Measurements from ENCODE around the gene AOPEP.

AOPEP gene

GRCh38 chr9:94685359-94685758 is 41.1 kb upstream of the AOPEP start:
- ChIA-PET CTCF (interaction anchor here (0.6 kb wide), 1 partner anchor 127 kb away, joined by 5 read pairs; no protein-coding TSS in a partner anchor), POLR2A (ENCODE audit: low non-redundant PET) (no interaction called here)

DNA sequence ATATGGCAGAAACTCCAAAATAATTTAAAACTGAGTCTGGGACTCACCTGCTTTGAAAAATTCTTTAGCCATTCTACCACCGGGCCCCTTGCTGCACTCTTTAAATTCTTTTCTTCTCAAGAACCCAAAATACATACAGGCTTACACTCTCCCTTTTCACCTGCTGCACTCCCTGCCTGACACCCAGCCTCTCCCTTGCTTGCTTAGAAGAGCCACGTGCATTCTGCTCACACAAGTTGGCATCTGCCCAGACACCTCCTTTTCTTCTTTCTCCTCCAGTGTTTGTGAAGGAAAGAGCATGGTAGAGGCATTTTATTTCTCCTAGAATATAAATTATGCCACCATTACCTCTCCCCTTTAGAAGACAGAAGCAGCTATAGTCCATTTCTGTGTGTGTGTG is 39.0 kb upstream of the AOPEP start:
- no peak for DNase-seq (ENCODE audit: low spot score)
- CTCF ChIA-PET = interaction anchor here (1.5 kb wide), 1 partner anchor 19 kb away, joined by 5 read pairs; no protein-coding TSS in a partner anchor
- POLR2A ChIA-PET (ENCODE audit: low non-redundant PET) = no interaction called here

More at GRCh38 chr9:94685359-94685758, 41.1 kb upstream of the AOPEP start:
- TF ChIP-seq, protein P1, sequence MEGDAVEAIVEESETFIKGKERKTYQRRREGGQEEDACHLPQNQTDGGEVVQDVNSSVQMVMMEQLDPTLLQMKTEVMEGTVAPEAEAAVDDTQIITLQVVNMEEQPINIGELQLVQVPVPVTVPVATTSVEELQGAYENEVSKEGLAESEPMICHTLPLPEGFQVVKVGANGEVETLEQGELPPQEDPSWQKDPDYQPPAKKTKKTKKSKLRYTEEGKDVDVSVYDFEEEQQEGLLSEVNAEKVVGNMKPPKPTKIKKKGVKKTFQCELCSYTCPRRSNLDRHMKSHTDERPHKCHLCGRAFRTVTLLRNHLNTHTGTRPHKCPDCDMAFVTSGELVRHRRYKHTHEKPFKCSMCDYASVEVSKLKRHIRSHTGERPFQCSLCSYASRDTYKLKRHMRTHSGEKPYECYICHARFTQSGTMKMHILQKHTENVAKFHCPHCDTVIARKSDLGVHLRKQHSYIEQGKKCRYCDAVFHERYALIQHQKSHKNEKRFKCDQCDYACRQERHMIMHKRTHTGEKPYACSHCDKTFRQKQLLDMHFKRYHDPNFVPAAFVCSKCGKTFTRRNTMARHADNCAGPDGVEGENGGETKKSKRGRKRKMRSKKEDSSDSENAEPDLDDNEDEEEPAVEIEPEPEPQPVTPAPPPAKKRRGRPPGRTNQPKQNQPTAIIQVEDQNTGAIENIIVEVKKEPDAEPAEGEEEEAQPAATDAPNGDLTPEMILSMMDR (conservative IDR thresholded peaks at IDR 0.05; ENCODE audit: low read depth) = no peak
- no peak for DNase-seq (ENCODE audit: low spot score)
- H3K27ac ChIP-seq = no peak overlapping the region

GRCh38 chr9:94690344-94690743 is 36.2 kb upstream of the AOPEP start:
- ChIA-PET POLR2A (ENCODE audit: low non-redundant PET) (no interaction called here), CTCF (interaction anchor here (0.5 to 1.1 kb wide), 3 partner anchors 8 to 21 kb away, joined by 3 to 5 read pairs (median 3); no protein-coding TSS in a partner anchor)
- no peak overlapping the region for H3K27ac ChIP-seq
- TF ChIP-seq, protein P1 (conservative IDR thresholded peaks at IDR 0.05; ENCODE audit: low read depth) = no peak
- DNase-seq (ENCODE audit: low spot score) = no peak

More for the DNA sequence above, 39.0 kb upstream of the AOPEP start:
- H3K27ac ChIP-seq = no peak overlapping the region
- TF ChIP-seq, protein P1 (conservative IDR thresholded peaks at IDR 0.05; ENCODE audit: low read depth) = no peak

GRCh38 chr9:94692601-94693000 is 33.9 kb upstream of the AOPEP start:
- no peak overlapping the region for H3K27ac ChIP-seq
- ChIA-PET POLR2A (ENCODE audit: low non-redundant PET) (no interaction called here), CTCF (interaction anchor here (1.1 kb wide), 1 partner anchor 11 kb away, joined by 3 read pairs; no protein-coding TSS in a partner anchor)
- no peak for DNase-seq (ENCODE audit: low spot score)
- TF ChIP-seq, protein P1 (conservative IDR thresholded peaks at IDR 0.05; ENCODE audit: low read depth) = no peak

DNA sequence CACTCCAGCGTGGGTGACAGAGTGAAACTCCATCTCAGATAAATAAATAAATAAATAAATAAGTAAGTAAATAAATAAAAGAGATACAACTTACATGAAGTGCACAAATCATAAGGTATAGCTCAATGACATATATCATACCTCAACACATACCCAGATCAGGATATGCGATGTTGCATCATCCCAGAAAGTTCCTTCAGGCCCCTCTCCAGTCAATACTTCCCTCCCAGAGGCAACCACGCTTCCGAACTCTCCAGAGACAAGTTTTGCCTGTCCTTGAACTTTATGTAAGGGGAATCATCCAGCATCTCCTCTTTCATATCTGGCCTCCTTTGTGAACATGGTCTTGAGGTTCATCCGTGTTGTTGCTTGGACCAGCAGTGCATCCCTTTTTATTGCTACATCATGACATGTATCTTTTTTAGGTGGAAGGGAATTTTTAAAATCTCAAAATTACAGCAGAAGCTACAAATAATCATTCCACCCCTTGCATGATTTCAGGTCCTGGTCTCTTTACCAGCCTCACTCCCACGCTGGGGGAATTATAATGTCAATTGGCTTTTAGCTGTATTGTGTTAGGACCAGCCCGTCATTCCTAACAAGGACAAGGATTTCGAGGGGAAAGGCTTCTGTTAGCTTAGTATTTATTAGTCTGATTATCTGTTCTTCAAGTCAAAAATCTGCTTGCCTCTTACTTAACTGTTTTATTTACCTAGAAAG is 32.9 kb upstream of the AOPEP start:
- no peak for DNase-seq (ENCODE audit: low spot score)
- no peak overlapping the region for H3K27ac ChIP-seq
- ChIA-PET POLR2A (ENCODE audit: low non-redundant PET) (no interaction called here), CTCF (interaction anchor here (0.7 kb wide), 2 partner anchors 172 to 434 kb away, joined by 3 read pairs; no protein-coding TSS in a partner anchor)
- TF ChIP-seq, protein P1 (conservative IDR thresholded peaks at IDR 0.05; ENCODE audit: low read depth) = no peak

DNA sequence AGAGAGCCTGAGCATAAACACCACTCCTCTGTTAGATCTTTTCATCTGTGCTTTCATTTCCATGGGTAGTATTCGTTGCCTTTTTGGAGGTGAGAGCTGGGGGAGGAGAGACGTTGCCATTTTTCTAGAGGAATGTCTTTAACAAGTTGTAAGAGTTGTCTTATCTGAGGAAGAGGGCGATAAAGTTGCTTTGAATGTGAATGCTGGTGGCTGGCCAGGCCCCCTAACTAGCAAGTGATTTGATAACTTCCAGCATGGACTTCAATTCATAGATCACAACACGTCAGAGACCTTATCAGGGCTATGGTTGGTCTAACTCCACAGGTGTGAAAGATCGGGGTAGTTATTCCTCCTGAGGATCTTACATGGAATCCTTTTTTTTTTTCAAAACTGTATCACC is 30.0 kb upstream of the AOPEP start:
- TF ChIP-seq, protein P1 (conservative IDR thresholded peaks at IDR 0.05; ENCODE audit: low read depth) = no peak
- ChIA-PET POLR2A (ENCODE audit: low non-redundant PET) (no interaction called here), CTCF (interaction anchor here (3.5 kb wide), 1 partner anchor 15 kb away, joined by 21 read pairs; no protein-coding TSS in a partner anchor)
- DNase-seq (ENCODE audit: low spot score) = no peak
- no peak overlapping the region for H3K27ac ChIP-seq
